Measurements from ENCODE around the gene TSHZ2.

DNA sequence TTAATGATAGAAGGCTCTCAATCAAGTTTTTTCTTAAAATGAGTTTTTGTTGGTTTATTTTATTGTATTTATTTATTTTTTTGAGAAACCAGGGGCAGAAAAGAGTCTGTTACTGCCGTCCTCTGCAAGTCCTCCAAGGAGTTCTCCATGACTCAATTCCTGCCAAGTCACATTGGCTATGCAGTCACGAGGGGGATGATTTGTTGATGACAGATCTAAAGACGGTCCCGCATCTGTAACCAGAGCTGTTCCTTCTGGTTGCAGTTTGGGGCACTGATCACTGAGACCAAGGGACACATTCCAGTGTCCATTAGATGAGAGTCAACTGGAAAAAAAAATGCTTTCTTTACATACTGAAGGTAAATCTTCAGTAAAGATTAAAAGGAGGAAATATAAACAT lies 13.9 kb upstream of the TSHZ2 start:
- TF ChIP-seq, protein P1, sequence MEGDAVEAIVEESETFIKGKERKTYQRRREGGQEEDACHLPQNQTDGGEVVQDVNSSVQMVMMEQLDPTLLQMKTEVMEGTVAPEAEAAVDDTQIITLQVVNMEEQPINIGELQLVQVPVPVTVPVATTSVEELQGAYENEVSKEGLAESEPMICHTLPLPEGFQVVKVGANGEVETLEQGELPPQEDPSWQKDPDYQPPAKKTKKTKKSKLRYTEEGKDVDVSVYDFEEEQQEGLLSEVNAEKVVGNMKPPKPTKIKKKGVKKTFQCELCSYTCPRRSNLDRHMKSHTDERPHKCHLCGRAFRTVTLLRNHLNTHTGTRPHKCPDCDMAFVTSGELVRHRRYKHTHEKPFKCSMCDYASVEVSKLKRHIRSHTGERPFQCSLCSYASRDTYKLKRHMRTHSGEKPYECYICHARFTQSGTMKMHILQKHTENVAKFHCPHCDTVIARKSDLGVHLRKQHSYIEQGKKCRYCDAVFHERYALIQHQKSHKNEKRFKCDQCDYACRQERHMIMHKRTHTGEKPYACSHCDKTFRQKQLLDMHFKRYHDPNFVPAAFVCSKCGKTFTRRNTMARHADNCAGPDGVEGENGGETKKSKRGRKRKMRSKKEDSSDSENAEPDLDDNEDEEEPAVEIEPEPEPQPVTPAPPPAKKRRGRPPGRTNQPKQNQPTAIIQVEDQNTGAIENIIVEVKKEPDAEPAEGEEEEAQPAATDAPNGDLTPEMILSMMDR (IDR thresholded peaks at IDR 0.05; ENCODE audit: low read length): no peak
- no peak for TF ChIP-seq EZH2 (IDR thresholded peaks at IDR 0.05; ENCODE audit: borderline replicate concordance, low read length)

Measured in OCI-LY1 (cell line).